ENCODE measurements around the gene FBXL7.

DNA sequence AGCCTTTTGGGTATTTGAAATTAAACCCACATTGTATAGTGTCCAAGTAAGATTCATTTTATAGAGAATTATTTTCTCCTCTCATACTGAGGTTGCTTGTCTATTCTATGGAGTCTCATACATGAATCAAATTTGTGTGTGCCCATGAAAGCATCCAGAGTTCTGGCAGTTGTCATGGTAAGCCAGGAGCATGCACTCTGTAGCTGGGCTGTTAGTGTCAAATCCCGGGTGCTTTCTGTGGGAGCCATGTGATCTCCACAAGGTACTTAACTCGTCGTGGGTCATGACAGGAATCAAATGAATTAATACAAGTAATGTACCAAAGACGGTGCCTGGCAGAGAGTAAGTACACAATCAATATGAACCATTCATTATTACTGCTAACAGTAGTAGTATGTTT lies 58.7 kb downstream of the FBXL7 start:
- no peak for TF ChIP-seq CTCF (IDR thresholded peaks at IDR 0.05)
- no peak for TF ChIP-seq EZH2 (IDR thresholded peaks at IDR 0.05; ENCODE audit: borderline replicate concordance, insufficient read depth, low read depth, low read length, poor library complexity, severe bottlenecking)

Data from B cell (primary cell).